H4 (cell line): ENCODE measurements around the gene ABI2. TPM values are rescaled to one million over a fixed set of nuclear protein-coding genes. Genes with fewer than 3 reads are reported as not detected.
"Not testable (repeated sequence)": the region's sequence is repeated elsewhere in the genome, so short reads cannot be mapped to it uniquely, and the experiment has no call there.

Experiments used
- DNase-seq: peaks from one replicate; pipeline ENCODE4 v3.0.0-alpha.2; 2015; ENCODE audit warnings: low spot score
- total RNA-seq: library from RNA; depleted of rRNA; stranded (reverse); fragments of >200 nt; shearing (Covaris generic); gene quantifications from 2 replicates; pipeline ENCODE4 v1.2.3, GENCODE V29; 2014; rRNA removed

ABI2 gene
- 31.4 and 31.8 TPM in 2 replicates for total RNA-seq

DNA sequence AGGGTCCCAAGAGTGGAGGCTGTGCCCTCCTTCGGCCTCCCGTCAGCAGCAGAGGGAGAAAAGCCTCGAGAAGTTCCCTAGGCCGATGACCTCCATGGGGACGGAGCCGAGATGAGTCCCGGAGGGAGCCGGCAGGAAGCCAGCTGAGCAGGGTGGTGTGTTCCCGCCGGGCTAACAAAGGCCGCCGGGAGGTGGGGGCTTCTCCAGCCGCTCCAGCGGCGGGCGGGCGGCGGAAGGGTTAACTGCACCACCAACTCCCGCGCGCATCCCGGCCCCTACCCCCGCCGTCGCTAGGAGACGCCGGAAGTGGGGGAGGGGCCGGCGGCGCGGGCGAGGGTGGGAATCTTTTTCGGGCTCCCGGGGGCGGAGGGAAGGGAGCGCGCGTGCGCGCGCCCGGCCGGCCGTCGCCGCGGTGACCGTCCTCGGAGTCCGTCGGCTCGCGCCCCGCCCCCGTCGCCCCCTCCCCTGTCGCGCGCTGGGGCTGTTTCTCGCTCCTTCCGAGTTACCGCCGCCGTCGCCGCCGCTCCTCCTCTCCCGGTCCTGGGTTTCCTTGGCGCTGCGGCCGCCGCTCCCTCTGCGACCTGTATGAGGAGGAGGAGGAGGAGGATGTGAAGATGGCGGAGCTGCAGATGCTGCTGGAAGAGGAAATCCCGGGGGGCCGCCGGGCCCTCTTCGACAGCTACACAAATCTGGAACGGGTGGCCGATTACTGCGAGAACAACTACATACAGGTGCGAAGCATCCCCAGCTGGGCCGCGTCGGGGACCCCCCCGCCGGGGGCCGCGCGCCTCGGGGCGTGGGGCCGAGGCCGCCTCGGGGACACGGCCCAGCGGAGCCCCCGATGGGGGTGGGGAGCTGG lies at the start of gene ABI2:
ABI2 (plus strand) TSS at position 494 of the 859 bp plus-strand sequence; CDS start at position 615, 121 bp downstream.
- peak; percentile 45 for DNase-seq

GRCh38 chr2:203279288-203279687 lies 48.9 kb upstream of the ABI2 start:
- DNase-seq: no peak

DNA sequence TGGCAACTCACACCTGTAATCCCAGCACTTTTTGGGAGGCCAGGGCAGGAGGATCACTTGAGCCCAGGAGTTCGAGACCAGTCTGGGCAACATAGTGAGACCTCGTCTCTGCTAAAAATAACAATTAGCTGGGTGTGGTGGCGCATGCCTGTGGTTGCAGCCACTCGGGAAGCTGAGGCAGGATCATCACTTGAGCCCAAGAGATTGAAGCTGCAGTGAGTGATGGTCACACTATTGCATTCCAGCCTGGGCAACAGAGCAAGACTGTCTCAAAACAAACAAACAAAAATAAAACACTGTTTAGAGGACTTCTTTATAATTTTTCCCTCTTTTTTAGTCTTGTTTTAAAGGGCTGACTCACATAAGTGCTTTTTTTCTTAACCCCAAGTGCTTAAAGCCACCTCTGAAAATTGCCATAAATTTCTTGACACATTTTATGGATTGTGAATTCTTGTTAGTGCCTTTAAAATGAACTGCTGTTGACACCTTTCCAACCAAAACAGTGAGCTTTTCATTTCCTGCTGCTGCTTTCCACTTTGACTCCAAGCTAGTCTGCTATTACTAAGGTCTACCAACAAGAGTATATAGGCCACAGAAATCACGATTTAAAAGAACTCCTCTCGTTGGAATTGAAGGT lies 47.6 kb upstream of the ABI2 start:
- DNase-seq: no peak

DNA sequence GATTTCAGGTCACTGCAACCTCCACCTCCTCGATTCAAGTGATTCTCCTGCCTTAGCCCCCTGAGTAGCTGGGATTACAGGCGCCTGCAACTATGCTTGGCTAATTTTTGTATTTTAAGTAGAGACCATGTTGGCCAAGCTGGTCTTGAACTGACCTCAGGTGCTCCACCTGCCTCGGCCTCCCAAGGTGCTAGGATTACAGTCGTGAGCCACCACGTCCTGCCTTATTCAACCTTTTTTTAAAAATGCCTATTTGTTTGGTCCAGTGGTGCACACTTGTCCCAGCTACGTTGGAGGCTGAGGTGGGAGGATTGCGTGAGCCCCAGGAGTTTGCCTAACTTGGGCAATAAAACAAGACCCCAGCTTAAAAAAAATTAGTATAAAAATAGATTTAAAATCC lies 46.1 kb upstream of the ABI2 start:
- DNase-seq: no peak

DNA sequence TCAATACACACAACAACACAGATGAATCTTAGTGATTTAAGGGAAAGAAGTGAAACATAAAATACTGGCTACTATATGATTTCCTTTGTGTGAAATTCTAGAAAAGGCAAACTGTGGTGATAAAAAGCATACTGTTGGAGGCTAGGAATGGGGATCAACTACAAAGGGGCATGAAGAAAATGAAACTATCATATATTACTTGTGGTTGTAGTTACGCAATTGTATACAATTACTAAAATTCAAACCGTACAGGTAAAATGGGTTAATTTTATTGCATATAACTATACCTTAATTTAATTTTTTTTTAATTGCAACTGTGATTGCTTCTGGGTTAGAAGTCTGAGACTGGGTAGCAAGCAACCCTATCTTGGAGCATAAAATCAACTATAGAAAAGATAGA lies 41.7 kb upstream of the ABI2 start:
- no peak for DNase-seq

GRCh38 chr2:203301667-203302066 lies 26.5 kb upstream of the ABI2 start:
- DNase-seq: no peak

- not testable (repeated sequence) for DNase-seq
These were observed 25.6 kb upstream of the ABI2 start for GRCh38 chr2:203302586-203302985.

DNA sequence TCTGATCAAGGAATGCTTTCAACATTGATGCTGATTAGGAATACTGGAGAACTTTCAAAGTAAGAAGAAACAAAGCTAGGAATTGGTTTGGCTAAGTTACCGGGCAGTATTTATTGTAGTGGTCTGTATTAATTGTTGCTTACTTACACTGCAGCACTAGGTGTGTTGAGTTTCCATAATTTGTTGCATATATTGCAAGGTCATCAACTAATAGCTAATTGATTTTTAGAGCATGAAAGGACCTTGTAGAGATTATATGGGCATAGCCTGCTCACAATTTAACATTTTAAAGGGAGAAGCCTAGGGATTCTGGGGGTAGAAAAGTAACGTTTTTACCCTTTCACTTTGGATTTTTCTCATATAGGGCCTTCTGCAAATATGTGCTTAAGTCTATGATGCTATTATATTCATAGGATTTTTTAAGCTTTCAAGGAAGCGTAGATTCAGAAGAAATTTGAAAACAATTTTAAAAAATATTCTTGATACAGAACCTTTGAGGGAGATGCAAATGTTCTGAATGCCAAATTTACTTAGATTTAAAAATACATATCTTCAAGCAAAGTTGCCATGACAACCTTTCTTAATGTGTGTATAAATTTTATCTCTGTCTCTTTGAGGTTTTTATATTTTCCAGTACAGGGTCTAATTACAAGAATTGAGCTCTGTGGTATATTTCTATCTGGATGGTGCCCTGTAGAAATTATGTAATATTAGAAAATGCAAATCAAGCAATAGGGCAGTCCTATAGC lies 17.3 kb upstream of the ABI2 start:
- DNase-seq: no peak

DNA sequence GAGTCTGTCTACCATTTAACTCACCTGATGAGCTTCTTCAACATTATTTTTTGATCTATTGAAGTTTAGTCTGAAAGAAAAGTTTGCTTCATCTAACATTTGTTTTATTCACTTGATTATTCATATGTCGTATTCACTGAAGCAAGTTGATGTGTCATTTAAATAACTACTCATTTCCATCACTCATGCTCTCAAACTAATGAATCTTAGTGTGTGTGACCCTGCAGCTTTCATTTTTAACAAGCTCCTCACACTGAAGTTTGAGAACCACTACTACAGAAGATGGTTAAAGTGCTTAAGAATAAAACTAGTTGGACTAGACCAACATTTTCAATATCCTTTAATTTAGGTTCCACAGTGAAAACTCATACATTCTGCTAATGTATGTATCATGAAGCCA lies 1.8 kb upstream of the ABI2 start:
- DNase-seq: no peak

GRCh38 chr2:203327582-203327900 lies 653 bp upstream of the ABI2 start:
- no peak for DNase-seq

- DNase-seq: peak; percentile 20
These were observed 756 bp downstream of the ABI2 start for GRCh38 chr2:203328760-203329540.

- DNase-seq: no peak
These were observed 2.2 kb downstream of the ABI2 start for GRCh38 chr2:203330434-203330833.

- no peak for DNase-seq
These were observed 10.1 kb downstream of the ABI2 start for GRCh38 chr2:203338322-203338721.

DNA sequence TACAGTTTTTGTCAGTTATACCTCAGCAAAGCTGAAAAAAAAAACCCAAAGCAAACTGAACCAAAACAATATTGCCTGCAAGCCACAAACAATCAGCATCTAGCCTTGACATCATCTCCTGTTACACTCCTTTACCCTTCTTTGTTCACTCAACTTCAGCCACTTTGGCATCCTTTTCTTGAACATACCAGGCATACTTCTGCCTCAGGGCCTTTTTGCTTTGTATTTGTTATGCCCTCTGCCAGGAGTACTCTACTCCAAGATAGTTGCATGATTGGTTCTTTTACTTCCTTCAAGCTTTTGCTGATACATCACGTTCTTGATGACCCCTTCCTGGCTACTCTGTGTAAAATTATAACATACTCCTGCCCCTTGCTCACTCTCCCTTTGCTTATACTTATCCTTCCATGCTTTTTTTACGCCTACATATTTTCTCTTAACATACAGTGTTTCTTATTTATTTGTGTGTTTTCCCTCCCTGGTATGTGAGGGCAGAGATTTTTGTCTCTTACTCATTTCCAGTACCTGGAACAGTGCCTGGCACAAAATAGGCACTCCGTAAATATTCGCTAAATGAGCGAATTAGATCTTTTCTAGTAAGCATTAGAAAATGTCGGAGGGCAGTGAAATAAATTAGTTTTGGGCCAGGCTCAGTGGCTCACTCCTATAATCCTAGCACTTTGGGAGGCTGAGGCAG lies 12.7 kb downstream of the ABI2 start:
- peak; percentile 75 for DNase-seq

- DNase-seq: no peak
These were observed 13.6 kb downstream of the ABI2 start for GRCh38 chr2:203341741-203342310.

- DNase-seq: not testable (repeated sequence)
These were observed 14.2 kb downstream of the ABI2 start for GRCh38 chr2:203342374-203342773.

GRCh38 chr2:203344667-203345066 lies 16.5 kb downstream of the ABI2 start:
- DNase-seq: no peak

GRCh38 chr2:203346612-203347011 lies 18.4 kb downstream of the ABI2 start:
- DNase-seq: no peak

DNA sequence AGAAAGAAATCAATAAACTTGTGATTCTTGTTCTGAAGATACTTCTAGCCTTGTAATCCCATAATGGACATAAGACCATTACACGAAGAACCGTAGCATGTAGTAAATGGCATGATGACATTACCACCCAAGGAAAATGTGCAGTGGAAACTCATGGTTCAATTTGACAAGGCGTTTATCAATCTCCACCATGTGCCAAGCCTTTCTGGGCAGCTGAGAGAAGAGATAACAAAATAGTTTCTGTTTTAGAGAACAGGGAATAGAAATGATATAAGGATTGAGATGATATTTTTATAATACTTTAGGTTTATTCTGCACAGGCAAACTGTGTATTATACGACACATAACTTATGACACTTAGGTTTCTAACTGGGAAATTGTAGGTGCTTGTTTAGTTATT lies 19.2 kb downstream of the ABI2 start:
- DNase-seq: no peak

- no peak for DNase-seq
These were observed 24.5 kb downstream of the ABI2 start for GRCh38 chr2:203352604-203353255.
